ENCODE data around the gene OR2W1.
A peak's percentile ranks its signal among the peaks of the same experiment; 100 is the strongest.

Gene OR2W1, protein sequence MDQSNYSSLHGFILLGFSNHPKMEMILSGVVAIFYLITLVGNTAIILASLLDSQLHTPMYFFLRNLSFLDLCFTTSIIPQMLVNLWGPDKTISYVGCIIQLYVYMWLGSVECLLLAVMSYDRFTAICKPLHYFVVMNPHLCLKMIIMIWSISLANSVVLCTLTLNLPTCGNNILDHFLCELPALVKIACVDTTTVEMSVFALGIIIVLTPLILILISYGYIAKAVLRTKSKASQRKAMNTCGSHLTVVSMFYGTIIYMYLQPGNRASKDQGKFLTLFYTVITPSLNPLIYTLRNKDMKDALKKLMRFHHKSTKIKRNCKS

DNA sequence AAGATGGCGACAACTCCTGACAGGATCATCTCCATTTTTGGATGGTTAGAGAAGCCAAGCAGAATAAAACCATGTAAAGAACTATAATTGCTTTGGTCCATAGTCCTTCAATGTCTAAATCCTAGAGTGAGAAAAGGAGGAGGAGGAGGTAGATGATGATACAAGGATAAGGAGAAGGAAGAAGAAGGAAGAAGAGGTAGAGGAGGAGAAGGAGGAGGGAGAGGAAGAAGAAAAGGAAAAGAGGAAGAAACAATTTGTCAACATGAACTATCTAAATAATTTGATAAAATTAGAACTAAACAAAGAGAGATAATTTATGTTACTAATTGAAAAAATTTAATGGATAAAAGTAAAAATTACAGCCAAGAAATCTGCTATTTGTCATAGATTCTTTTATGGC lies at the start of gene OR2W1:
TSS of gene OR2W1 (minus strand) at position 101 of the 400 bp plus-strand sequence. CDS start at position 101, 0 bp downstream.
- no peak for DNase-seq

DNA sequence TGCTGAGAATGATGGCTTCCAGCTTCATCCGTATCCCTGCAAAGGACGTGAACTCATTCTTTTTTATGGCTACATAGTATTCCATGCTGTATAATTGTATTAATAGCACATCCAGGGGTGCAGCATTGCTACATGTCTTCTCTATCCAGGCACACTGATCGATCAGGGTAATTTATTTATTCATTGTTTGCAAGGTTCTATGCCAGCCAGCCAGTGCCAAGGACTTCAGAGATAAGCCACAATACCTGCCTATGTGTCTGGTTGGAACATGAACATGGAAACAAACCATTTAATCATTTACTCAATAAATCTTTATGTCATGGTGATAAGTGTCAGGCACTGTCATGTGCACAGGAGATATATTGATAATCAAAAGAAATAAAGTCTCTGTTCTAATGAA lies 48.0 kb upstream of the OR2W1 start:
- no peak for DNase-seq

DNA sequence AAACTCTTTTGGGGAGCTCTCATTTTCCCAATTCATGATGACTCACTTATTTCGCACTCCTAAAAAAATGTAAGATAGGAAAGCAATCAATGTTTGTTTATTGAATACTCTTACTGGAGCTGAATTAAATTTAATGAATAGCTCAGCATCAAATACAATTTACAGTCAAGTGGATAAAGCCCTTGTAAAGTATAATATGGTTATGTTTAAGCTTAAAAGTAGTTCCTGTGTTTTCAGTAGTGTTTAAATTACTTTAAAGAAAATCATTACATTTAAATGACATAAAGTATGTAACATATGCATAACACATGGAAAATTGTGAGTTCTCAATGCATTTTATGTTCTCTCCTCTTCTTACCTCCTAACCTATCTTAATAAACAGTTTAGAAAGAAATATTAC lies 42.2 kb upstream of the OR2W1 start, which contains the start of gene OR2B3:
TSS of gene OR2B3 (minus strand) at position 101 of the 400 bp plus-strand sequence. CDS start at position 36, 65 bp downstream.
- DNase-seq = no peak

DNA sequence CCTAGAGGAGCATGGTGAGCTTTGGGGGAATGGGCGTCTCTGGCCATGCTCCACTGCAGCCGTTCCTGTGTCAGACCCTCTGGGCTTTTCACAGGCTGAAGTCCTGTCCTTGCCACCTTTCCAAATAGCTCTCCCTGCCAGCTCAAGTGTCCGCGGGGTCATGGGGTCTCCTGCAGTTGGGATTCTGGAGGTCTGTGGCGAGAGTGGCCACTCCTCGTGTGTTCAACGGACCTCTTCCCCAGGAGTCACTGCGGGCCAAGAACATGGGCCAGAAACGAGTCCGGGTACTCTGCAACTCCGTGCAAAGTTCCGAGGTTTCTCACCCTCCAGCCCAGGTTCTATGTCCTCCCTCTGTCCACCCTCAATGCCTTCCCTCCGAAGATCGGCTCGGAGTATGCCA lies 37.5 kb upstream of the OR2W1 start:
- DNase-seq = no peak

DNA sequence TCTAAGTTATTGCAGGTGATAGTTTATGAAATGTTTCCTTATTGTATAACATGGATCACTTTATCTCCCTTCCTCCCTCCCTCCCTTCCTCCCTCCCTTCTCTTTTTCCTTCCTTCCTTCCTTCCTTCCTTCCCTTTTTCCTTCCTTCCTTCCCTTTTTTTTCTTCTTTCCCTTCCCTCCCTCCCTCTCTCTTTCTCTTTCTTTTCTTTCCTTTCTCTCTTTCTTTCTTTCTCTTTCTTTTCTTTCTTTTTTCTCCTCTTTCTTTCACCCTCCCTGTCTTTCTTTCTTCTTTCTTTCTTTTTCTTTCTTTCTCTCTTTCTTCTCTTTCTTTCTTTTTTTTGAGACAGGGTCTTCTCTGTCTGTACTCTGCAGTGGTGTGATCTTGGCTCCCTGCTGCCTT lies 36.3 kb upstream of the OR2W1 start:
- no peak for DNase-seq

DNA sequence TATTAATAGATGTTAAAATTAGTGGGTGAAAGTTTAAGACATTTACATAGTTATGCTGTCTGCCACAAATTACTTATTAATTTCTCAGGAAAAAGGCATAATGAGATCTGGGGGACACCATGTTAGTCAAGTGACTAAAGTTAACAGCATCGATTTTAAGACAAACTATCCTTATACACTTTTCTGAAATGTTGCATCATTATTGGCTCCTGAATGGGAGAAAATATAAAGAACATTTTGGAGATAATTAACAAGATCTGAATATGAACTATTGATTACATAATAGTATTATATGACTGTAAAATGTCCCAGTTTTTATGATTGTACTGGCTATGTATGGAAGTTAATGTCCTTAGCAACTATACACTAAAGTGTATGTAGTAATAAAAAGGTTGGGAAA lies 34.2 kb upstream of the OR2W1 start:
- DNase-seq = no peak

DNA sequence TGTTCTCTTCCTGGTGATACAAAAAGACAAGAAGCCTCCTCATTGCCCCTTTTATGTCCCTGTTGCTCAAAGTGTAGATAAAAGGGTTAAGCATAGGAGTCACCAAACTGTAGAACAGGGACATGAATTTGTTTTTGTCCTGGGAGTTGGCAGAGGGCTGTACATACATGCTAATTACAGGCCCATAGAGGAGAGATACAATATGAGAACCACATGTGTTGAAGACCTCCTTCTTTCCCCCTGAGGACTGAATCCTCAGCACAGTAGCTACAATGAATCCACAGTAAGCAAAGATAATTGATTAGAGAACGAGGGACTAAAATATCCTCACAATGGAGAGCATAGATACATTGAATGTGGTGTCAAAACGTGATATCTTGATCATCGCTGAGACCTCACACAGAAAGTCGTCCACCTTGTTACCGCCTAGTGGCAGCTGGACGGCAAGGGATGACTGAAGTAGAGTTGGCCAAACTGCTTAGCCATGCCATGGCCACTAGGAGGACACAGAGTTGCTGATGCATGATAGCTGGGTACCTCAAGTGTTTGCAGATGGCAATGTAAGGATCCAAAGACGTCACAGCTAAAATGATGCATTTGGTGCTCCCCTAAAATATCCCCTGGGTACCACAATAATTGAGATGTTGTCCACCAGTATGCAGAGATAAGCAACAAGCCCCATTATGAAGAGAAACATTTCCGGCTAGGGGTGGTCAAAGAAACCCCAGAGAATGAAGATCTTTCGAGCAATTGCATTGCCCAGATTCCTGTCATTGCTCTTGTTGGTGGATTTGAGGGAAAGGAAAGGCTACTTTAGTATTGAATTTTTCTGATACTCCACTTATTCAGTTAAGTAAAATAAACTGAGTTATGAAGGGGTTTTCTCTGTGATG lies 27.1 kb upstream of the OR2W1 start:
- DNase-seq = no peak

DNA sequence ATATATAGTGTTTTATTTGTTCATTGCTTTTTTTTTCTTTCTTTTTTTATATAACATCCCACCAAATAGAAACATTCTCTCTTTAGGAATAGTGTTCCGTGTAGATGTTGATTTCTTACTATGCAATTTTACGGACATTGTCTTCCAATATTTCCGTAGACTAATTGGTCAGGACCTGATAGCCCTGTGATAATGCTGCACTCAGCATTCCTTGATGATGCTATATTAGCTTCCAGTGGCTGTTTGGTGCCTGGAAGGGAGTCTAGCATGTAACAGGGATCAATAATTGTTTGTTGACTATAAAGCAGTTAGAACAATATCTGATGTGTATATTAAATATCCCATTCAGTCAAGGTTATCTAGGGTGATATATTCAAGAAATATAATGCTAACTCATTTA lies 6.7 kb upstream of the OR2W1 start:
- DNase-seq = no peak

DNA sequence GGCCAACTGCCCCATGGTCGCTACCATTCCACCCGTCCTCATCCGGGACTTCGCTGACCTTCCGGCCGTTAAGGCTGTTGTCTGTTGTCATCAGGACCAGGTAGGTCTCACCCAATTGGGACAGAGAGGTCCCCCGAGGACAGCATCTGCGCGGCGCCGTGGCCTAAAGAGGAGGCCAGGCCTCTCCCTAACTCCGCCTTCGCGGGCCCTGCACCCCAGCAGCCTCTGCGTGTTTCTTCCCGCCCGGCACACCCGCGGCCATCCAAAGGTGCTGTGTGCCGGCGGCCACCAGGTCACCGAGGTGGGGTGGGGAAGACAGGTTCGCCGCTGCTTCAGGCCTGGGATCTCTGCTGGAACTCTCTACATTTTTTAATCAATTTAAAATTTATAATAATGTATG lies 9.0 kb downstream of the OR2W1 start:
- DNase-seq = no peak

DNA sequence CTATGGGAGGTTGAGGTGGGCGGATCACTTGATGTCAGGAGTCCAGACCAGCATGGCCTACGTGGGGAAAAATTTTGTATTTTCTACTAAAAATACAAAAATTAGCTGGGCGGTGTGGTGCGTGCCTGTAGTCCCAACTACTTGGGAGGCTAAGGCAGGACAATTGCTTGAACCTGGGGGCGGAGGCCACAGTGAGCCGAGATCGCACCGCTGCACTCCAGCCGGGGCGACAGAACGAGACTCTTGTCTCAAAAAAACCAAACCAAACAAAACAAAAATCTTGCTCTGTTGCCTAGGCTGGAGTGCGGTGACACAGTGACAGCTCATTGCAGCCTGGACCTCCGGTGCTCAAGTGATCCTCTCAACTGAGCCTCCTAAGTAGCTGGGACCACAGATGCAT lies 16.2 kb downstream of the OR2W1 start:
- DNase-seq = no peak

DNA sequence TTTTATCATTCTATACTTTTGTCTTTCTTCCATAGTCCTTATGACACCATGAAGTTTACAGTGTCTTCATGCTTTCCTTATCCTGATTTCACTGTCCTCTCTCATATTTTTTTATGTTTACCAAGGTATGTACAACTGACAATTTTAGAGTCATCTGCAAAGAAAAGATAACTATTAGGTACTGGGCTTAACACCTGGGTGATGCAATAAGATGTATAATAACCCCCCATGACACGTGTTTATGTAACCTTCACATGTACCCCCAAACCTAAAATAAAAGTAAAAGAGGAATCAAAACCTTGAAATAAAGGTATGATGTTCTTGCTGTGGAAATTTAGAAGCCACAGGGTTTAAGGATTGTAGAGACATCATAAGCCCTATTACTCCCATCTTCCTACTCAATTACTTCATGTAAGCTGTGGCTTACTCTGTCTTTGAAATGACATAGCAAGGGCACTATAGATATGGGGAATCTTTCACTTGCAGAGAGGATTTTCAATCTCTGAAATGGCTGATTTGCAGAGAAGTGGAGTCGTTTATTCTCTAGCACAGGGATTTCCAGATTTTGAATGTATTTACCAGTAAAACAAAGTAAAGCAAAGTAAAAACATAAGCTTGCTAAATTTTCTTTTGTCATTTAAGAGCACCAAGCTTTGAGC lies 18.9 kb downstream of the OR2W1 start:
- no peak for DNase-seq

DNA sequence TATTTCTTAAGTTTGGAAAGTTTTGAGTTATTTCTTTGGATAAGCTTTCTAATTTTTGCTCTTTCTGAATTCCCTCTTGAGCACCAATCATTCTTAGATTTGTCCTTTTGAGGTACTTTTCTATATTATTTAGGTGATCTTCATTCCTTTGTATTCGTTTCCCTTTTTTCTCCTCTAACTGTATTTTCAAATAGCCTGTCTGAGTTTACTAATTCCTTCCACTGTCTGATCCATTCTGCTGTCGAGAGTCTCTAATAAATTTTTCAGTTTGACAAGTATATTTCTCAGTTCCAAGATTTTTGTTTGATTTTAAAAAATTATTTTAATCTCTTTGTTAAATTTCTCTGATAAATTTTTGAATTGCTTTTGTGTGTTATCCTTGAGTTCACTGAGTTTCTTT lies 23.5 kb downstream of the OR2W1 start:
- no peak for DNase-seq

DNA sequence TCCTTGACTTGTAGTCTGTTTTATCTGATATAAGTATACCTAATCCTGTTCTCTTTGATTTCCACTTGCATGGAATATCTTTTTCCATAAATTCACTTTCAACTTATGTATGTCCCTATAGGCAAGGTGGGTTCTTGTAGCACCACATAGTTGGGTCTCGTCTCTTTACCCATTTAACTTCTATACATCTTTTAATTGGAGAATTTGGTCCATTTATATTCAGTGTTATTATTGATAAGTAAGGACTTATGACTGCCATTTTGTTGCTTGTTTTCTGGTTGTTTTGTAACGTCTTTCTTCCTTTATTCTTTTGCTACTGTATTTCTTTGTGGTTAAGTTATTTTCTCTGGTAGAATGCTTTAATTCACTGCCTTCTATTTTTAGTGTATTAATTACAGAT lies 25.3 kb downstream of the OR2W1 start:
- no peak for DNase-seq

DNA sequence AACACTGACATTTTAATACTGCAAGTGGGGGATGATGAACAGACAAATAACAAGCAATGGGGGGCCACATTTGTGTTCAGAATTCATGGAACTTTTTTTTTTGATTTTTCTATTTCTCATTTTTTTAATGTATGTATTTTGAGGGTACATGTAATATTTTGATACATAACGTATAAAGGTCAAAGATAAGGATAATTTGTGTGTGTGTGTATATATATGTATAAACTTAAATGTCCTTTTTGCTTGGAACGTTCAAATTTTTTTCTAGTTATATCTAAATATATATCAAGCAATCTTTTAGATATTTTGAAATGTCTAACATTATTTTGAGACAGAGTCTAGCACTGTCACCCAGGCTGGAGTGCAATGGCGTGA lies 27.6 kb downstream of the OR2W1 start:
- DNase-seq = no peak

DNA sequence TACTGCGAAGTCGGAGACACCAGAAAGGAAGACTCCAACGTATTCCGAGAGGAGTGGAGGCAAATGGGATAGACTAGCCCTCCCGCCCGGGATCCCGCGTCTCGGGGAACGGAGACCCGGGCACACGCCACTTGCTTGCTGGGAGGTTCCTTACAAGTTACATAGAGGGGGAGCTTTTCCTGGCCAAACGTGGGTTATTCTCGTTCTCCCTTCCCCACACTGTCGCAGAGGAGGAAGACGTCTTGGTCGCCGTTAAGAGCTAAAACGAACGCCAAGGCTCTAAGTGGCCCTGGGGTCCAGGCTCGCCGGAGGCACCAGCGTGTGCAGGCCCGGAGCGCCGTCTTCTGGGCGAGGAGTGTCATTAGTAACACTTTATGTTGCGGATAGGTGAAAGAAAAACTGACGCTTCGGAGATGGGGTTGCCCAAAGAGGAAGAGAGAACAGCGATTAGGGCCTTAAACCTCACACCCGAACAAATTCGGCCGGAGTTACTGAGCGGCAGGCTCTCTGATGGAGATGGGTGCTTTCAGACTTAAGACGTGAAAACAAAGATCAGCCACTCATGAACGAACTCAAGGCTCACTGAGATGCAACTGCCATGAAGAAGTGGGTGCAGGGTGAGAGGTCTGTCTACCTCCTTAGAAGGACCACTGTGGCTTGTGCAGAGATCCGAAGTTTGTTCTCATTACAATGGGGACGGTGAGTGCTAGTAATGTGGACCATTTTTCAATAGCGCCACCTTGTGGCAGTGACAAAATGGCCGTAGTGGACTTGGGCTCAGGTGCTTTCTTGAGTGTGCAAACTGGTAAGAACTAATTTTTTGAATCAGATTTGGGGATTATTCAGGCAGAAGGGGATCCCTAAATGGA lies 28.2 kb downstream of the OR2W1 start:
- peak; percentile 79 to 89 for DNase-seq

DNA sequence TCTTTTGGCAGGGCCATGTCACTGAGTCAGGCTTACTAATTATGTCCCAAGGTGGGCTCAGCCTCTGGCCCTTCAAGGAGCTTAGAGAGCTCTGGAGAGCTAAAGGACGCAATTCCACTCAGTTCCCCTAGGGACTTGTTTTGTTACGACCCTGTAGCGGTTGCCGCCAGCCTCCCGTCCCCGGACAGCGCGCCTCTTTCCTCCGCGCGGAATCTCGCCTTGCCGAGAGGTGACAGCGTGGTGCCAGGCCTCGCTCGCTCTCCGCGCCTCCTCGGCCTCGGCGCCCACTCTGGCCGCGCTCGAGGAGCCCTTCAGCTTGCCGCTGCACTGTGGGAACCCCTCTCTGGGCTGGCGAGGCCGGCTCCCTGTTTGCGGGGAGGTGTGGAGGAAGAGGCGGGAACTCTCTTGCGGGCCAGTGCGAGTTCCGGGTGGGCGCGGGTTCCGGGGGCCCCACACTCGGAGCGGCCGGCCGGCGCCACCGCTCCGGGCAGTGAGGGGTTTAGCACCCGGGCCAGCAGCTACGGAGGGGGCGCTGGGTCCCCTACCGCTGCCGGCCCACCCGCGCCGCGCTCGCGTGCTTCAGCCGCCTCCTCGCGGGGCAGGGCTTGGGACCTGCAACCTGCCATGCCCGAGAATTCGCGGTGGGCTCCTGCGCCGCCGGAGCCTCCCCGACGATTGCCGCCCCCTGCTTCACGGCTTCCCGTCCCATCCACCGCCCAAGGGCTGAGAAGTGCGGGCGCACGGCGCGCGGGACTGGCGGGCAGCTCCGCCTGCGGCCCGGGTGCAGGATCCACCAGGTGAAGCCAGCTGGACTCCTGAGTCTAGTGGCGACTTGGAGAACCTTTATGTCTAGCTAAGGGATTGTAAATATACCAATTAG lies 30.0 kb downstream of the OR2W1 start:
- DNase-seq = peak in 1 of 2 donors; percentile 8

DNA sequence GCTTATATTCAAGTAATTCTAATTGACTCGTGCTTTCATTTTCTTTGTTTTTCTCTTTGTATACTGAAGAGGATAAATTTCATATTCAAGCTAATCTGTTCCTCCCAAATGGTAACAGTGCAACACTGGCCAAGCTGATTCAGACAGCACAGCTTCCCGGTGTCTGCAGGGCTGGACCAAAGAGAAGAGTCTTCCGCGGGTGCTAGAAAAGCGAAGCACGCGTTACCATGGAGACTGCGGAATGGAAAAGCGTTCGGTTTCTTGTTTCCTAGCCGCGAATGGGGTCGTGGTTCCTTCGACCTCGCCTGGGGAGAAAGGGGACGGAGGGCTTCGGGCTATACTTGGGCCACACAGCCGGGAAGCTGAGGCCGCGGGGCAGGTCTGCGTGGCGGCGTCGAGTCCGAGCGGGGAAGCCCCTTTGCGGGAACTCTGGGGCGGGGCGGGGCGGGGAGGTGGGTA lies 33.7 kb downstream of the OR2W1 start:
- peak; percentile 40 to 43 for DNase-seq

DNA sequence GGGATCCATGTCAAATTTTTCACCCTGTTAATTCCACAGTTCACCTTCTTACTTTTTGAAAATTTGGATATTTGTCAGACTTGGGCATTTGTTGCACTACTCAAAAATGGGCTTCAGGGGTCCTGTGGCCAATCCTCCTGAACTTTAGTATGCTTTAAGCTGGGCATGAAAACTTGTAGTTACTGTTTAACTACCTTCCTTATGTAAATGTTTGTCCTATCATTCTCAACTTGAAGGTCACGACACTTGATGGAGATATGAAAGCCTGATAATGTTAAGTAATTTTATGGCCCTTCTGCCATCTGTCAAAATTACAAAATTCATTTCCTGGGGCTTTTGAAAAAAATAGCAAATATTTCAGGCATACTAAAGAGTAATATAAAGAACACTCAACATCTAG lies 35.6 kb downstream of the OR2W1 start:
- no peak for DNase-seq

DNA sequence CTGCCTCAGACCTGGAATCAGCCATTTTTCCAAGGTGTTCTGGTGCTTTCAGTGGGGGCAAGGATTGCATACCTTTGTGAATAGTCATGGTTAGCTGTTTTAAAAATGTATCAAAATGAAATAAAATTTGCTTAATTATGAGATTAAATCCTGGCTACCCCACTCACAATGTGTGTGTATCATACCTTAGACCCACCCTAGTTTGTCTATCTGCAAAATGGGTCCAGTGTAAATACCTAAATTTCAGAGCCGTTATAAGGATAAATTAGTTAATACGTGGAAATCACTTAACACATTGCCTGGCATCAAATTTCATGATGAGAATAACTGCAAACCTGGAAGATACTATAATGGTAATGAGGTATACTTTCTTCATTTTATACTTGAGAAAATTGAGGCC lies 36.9 kb downstream of the OR2W1 start:
- no peak for DNase-seq

DNA sequence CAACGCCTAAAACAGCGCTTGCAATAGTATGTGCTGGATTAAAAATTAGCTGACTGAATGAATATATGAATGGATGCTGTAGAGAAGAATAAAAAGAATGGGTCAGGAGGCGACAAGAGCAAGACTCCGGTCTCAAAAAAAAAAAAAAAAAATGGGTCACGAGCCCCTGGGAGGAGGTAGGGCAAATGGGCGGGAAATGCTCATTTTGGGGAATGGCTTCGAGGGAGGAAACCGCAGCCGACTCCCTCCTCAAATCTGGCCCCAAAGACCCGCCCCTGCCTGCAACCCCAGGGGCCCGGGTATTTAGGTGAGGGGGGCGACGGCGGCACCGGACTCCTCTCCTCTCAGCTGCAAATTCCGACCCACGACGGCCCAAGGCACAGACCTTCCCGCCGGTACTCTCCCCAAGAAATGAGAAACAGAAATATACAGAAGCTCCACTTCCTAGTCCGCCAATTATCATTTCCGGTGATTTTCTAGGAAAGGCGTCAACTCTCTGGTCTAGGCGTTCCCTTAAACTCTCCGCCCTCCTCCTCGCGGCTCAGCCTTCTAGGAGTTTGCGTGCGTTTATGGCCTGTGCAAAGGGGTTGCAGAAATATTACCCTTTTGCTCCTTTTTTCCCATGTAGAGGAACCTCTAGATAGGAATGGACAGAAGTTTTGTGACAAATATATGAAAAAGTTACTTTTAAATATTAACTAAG lies 39.6 kb downstream of the OR2W1 start, which contains the start of gene ZNF311:
TSS of gene ZNF311 (minus strand) at position 133 of the 703 bp plus-strand sequence. CDS start 1,361 bp downstream, outside the sequence.
- DNase-seq = peak; percentile 37 to 45
